HG03442 (cell line): Measurements from ENCODE around the gene MORN4.
"Not testable (repeated sequence)": the region's sequence is repeated elsewhere in the genome, so short reads cannot be mapped to it uniquely, and the experiment has no call there.

ENCODE experiments used
- ATAC-seq: cut with Tn5 transposase; IDR thresholded peaks from one replicate; pipeline ENCODE4 v1.9.1; 2021; ENCODE audit warnings: mild to moderate bottlenecking, moderate library complexity; ENCODE audit not compliant: unreplicated experiment

The MORN4 gene

DNA sequence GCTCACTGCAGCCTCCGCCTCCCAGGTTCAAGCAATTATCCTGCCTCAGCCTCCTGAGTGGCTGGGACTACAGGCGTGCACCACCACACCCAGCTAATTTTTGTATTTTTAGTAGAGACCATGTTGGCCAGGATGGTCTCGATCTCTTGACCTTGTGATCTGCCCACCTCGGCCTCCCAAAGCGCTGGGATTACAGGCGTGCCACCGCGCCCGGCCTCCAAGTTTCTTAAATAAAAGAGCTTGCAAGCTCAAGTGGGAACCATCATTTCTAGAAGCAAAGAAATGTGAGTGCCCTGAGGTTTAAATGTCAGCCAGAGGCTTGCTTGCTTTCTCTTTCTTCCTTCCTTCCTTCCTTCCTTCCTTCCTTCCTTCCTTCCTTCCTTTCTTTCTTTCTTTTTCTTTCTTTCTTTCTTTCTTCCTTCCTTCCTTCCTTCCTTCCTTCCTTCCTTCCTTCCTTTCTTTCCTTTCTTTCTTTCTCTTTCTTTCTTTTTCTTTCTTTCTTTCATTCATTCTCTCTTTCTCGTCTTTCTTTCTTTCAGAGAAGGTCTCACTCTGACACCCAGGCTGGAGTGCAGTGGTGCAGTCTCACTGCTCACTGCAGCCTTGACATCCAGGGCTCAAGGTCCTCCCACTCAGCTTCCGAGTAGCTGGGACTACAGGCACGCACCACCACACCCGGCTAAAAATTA lies 9.3 kb upstream of the MORN4 start:
- ATAC-seq, result not testable (repeated sequence)

- no peak for ATAC-seq
These were observed 7.8 kb upstream of the MORN4 start for GRCh38 chr10:97640868-97641811.

DNA sequence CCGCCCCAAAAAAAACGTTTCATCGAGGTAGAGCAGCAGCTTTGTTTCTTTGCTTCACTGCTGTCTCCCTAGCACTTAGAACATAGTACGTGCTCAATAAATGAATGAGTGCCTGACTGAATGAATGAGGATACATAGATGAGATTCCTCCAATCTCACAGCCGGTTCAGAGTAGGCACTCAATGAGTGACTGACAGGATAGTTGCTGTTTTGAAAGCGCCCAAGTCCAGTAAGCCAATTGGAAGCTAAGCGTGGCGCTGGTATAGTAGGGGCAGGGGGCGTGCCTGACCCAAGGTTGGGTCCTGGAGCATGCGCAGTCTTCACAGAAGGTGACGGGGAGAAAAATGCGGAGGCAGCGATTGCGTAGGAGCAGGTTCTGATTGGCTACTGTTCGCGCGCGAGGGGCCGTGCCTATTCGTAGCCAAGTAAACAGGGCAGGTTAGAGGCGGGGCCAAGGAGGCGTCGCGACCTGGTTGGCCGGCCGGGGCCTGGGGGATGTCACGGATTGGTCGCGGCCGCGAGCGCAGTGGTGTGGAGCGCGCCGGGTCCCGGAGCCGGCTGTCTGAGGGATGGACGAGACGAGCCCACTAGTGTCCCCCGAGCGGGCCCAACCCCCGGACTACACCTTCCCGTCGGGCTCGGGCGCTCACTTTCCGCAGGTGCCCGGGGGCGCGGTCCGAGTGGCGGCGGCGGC lies 7.0 kb upstream of the MORN4 start, which contains the start of gene PI4K2A:
TSS of gene PI4K2A (plus strand) at position 498 of the 694 bp plus-strand sequence. CDS start at position 570, 72 bp downstream.
- peak; percentile 98 for ATAC-seq

DNA sequence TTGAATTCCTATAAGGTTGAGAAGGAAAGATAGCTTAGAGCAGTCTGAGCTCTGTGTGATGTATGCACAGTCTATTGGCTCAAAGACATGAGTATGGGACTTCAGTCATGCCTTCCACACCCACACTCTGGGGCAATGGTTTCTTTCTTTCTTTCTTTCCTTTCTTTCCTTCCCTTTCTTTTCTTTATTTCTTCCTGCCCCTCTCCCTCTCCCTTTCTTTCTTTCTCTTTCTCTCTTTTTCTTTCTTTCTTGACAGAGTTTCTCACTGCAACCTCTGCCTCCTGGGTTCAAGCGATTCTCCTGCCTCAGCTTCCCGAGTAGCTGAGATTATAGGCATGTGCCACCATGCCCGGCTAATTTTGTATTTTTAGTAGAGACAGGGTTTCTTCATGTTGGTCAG lies 5.8 kb upstream of the MORN4 start:
- ATAC-seq, result not testable (repeated sequence)

GRCh38 chr10:97635577-97635976 lies 2.3 kb upstream of the MORN4 start:
- ATAC-seq, result no peak

- no peak for ATAC-seq
These were observed 621 bp upstream of the MORN4 start for GRCh38 chr10:97633921-97634320.

- ATAC-seq, result no peak
These were observed 2.2 kb downstream of the MORN4 start for GRCh38 chr10:97631098-97631497.

DNA sequence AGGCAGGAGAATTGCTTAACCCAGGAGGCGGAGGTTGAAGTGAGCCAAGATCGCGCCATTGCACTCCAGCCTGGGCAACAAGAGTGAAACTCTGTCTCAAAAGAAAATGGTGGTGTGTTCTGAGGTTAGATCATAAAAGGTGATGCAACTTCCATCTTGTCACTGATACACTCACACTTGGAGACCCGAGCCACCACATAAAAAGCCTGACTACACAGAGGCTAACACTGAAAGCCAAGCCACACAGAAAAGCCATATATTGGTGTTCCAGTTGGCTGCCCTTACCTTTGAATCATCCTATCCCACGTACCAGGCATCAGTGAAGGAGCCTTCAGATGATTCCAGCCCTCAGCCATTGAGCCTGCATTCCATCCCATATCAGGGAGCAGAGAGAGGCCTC lies 4.0 kb downstream of the MORN4 start:
- no peak for ATAC-seq

DNA sequence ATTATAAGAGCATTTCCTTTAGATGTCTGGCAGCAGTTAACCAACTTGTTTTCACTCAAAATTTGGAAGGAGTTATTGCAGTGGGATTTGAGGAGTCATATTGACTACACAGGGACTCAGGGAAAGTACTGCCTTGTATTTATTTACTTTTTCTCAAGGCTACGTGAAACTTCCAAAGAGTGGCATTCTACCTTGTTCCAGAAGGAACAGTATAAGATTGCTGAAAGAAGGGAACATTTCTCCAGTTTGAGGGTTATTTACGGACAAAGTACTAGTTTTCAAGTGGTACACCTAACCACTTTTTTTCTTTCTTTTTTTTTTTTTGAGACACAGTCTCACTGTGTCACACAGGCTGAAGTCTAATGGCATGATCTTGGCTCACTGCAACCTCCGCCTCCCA lies 5.1 kb downstream of the MORN4 start:
- ATAC-seq, result no peak

DNA sequence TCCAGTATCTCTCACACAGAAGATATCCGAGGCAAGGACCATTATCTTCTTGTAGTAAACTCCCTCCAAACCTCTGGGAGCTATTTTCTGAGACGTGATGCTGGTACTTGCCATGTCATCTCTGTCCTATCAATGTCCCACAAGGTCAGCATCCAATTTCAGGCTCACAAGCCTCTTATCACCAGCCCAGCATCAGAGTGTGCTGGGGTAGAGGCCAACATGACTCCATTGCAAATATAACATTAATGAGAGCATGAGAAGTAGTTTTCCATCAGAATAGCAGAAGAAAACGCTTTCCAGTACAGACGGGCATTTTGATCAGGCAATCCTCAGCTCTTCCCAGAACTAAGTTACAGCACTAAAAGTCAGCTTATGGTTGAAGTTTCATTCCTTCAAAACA lies 5.6 kb downstream of the MORN4 start:
- ATAC-seq, result no peak

- no peak for ATAC-seq
These were observed 10.0 kb downstream of the MORN4 start for GRCh38 chr10:97623277-97623676.

- no peak for ATAC-seq
These were observed 14.6 kb downstream of the MORN4 start for GRCh38 chr10:97618733-97619132.

- no peak for ATAC-seq
These were observed 15.0 kb downstream of the MORN4 start for GRCh38 chr10:97618285-97618684.

DNA sequence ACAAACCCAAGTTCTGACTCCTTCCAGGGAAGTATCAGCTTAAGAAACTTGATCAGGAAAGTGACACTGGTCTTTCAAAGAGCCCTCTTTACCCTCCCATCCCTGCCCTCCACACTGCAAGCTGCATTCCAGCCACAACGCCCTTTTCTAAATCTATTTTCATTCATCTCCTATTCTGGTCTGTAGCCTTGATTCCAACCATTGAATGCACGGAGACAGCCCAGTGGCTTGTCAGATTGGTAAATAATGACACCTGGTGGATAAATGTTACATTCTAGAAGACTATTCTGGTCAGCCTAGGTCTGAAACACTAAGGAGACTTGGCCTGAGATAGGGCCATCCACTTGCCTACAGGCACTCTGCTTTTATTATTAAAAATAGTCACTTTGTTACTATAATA lies 20.9 kb downstream of the MORN4 start:
- no peak for ATAC-seq

DNA sequence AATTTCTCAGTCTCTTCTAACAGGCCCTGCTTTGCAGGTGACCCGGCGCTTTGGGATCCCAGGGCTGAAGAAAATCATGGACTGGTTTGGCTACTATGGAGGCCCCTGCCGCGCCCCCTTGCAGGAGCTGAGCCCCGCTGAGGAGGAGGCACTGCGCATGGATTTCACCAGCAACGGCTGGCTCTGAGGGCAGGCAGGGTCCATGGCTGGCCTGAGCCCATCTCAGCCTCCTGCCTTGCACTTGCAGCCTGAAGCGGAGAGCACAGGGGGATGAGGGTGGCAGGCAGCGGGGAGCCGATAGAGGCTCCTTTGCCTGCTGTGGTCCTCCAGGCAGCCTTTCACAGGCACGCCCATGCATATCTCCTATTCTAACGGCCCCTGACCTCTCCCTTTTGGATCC lies 21.8 kb downstream of the MORN4 start:
- ATAC-seq, result no peak

GRCh38 chr10:97608991-97609561 lies 24.2 kb downstream of the MORN4 start:
- no peak for ATAC-seq

- no peak for ATAC-seq
These were observed 26.1 kb downstream of the MORN4 start for GRCh38 chr10:97607095-97607636.

- no peak for ATAC-seq
These were observed 31.8 kb downstream of the MORN4 start for GRCh38 chr10:97601268-97602215.

DNA sequence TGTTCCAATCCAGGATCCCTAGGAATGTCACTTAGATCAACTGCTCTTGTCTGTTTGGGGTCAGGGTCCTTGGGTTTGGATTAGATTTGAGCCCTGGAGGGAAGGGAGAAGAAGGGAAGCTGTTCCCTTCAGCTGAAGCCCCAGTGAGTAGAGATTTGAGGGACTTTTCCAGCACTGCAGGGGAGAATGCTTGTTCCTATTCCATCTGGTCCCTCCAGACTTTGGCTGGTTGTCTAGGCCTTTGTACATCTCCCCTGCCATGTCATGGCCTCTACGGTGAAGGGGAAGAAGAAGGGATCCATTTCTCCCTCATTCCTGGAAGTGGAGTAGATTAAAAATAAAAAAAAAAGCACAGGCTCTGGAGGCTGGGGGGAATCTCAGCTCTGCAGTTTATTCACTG lies 32.7 kb downstream of the MORN4 start:
- no peak for ATAC-seq

GRCh38 chr10:97599272-97599619 lies 34.1 kb downstream of the MORN4 start:
- ATAC-seq, result no peak
